ENCODE data around the gene EDRF1.

Gene EDRF1

DNA sequence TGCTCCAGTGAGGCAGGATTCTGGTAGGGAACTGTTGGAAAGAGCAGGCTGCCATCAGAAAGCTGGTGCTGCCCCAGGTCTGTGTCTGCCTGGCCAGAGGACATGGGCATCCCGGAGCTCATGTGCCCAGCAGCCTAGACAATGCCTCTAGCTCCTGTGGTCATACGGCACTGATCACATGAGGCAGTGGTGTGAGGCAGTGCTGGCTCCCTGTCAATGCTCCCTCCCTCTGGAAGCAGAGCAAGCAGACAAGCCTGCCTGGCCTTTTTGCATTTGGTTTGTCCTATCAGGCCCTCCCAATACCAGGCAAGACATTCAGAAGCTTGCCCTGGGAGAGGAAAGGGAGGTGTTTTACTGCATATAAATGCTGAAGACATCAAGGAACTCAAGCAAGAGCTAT lies 75.6 kb downstream of the EDRF1 start:
- DNase-seq (ENCODE audit: low spot score) = no peak

DNA sequence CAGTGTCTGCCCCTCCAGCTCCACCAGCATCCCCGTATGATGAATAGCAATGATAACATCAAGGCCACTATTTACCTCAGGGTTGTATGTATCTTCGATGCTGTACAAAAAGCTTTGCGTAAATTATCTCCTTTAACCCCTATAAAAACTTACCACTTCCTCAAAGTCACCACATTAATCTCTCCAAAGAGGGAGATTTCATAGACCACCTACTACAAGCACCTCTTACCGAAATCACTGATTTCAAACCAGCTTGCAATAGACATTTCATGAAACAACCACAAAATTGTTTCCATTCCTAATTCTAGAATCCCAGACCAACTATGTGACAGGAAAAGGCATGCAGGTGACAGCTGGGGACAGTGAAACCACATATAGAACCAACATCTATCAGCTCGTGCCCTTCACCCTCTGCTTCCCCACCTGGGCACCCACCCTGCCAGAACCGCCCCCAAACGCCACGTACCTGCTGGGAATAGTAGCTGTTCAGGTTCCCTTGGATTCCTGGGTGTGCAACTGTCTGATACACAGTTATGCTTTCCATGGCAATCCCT lies 76.2 kb downstream of the EDRF1 start:
- no peak for DNase-seq (ENCODE audit: low spot score)

DNA sequence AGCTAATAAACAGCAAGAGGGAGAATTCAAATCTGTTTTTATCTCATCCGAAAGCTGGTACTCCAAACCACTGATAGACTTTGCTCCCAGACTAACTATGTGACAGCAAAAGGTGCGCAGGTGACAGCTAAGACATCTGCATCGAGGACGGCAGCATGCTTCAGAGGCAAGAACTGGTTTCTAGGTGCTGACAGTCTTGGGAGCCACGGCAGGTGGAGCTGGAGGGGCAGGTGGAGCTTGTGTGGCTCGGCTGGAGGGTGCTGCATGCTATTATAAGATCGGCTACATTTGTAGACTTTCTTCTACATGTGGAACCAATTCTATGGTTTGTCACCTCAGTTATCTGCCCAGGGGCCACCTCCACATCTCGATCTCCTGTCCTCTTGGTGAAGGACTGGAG lies 77.9 kb downstream of the EDRF1 start:
- no peak for DNase-seq (ENCODE audit: low spot score)

DNA sequence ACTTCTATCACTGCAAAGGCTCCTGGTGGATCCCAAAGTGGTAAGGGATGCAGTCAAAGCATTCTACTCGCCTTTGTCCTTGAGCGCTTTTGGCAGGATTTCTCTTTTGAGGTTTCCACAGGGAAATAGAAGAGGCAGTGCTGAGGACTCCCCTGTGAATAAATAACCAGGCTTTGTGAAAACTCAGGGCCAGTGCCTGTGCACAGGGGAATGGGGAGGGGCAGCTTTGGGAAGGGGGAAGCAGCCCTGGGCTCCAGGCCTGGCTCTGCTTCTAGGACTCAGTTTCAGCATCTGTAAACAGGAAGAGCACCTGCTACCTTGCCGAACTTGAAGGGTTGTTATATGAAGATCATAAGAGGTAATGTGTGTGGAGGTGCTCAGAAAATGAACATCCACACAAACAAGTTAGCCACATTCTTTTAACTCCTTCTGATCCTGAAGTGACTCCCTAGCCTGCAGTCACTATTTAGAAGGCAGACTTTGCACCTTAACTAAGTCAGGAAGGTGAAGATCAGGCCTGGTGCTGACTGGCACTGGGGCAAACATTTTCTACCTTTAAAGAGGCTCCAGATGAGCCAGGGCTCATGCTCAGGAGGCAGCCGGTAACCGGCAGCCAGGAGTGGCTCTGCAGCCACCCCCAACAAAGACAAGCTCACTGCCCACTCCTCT lies 78.6 kb downstream of the EDRF1 start:
- no peak for DNase-seq (ENCODE audit: low spot score)

DNA sequence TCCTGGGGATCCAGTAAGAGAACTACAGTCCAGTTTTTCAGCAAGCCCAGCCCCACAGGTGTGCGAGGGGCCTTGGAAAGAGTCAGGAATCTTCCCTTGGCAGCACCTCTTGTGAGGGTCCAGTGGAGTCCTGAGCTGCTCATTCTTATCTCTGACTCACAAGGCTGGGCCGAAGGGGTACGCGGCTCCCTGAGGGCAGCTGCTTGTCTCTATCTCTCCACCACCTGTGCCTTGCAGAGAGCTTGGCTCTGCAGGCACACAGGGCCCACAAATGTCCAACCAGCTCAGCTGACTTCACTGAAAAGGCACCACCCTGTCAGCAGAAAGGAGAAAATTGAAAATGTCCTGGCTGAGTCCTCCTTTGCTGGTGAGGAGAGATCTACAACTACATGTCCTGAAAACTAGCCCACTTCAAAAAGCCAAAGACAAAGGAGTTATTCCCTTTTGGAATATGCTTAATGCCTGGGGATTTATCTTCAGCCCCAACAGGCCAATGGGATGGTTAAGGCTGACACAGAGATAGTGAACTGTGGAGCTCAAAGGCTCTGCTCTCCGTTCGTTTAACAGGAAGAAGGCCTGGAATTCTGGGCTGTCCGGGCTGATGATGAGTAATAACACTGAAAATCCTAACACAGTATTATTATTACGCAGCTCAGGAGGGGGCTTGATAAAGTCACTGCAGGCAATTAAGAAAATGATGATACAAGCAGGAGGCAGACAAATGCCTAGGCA lies 80.1 kb downstream of the EDRF1 start:
- peak; percentile 33 for DNase-seq (ENCODE audit: low spot score)

DNA sequence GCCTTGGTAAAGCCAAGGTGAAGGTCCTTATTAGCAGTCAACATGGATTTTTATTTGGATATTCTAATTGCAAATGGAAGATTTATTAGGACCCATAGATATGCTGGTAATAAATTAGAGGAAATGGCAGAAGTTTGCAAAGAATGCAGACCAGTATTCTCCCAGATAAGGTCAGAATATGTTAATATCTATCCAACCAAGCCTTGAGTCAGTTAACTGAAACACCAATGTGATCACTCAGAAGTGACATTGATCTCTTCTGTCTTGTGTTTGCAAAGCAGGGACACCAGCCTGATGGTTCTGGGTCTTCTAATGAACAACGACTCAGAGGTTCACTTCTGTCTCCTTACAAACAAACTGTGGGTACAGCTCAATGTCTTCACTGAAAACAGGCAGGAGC lies 82.1 kb downstream of the EDRF1 start:
- no peak for DNase-seq (ENCODE audit: low spot score)

DNA sequence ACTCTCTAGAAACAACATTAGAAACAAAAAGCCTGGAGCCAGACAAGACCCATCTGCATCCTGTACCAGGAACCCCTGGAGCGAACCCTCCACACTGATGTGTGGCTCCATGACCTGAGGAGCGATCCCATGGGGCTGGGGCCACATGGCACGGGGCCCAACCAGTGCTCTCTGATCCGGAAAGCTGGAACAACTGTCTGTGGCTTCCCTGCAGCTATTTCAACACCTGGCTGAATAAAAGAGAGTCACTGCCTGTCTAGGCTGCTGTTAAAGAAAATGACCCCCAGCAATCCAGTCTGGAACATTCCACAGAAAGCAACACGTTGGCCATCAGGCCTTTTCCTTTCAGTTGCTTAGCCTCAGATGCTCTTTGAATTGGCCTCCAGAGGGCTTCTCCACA lies 82.6 kb downstream of the EDRF1 start:
- DNase-seq (ENCODE audit: low spot score) = no peak

DNA sequence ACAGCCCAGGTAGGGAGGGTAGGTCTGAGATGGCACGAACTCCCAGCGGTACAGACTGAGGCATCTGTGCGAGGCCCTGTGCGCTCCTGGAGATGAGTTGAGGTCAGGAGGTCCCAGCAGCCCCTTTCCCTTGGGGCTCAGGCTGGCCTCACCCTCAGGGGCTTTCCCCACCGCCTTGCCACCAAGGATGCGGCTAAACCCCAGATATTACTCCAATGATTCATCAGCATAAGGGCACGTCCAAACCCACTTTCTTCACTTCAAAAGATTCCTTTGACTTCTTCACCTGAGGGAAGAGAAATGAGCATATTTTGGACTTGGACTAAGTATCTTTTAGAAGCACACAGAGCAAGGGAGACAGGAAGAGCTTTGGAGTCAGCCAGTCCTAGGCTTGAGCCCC lies 83.2 kb downstream of the EDRF1 start:
- DNase-seq (ENCODE audit: low spot score) = no peak

DNA sequence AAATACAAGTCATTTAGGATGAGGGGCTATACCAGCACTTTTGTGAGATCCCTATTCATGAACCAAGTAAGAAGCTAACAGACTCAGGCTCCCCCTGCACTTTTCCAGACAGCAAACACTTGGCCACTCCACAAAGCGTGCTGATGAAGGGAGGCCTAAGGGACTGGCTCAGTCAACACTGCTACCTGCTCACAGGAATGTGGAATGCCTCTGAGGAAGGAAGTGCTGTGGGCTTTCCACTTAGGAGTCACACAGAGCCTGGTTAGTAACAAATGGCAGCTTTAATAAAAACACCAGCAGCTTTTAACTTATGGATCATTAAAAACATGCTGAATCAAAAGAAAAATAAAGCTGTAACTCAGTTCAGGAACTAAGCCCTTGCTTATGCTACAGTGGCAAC lies 88.5 kb downstream of the EDRF1 start:
- no peak for DNase-seq (ENCODE audit: low spot score)

DNA sequence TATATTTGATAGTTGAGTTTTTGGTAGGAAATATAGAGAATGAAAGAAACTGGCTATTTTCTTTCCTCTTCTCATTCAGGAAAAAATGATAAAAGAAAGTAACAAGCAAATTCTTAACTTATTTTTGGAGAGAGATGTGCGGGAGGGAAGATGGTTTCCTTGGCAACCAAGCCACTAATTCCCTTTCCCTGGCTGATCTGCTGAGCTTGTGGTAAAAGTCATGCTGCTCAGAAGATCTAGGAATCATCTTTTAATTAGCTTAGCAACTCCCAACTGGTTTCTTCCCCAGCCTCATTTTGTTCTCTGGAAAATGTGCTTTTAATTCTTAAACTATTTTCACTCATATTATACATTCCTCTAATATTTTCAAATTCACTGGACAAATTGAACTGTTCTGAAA lies 91.7 kb downstream of the EDRF1 start:
- DNase-seq (ENCODE audit: low spot score) = no peak

DNA sequence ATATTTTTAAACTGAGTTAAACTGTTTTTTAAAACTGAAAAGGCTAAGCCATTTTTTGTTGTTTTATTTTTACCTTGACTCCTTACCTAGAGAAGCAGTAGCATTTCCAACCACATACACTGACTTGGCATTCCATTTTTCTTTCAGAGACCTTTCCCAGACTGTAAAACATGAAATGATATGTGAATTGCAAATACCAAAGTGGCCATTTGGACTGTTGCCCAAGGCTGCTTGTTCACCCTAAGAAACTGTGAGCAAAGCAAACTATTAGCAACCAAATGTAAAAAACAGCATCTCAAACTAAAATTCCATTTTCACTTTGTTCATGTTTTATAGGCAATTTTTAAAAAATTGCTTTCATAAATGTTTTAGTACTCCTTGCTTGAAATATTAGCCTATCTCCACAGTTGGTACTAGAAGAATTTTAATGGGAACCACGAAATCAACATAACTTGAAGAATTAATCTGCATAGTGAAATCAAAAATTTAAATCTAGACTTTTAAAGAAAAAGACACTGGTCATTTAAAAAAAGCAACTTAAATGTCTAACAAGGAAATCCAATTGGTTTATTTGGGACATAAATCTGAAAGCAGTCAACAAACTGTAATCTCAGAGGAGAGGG lies 92.7 kb downstream of the EDRF1 start:
- DNase-seq (ENCODE audit: low spot score) = peak; percentile 50

Data from hematopoietic multipotent progenitor cell treated with erythropoietin and hydrocortisone succinate and interleukin-3 and kit ligand, for 17 days (in vitro differentiated cells).